Measurements from ENCODE around the gene CFD.

GRCh38 chr19:899336-900042 lies 40.0 kb downstream of the CFD start:
- TF ChIP-seq POLR2A (IDR thresholded peaks at IDR 0.05; ENCODE audit: low read depth, low read length) (no peak), POLR2AphosphoS5 (IDR thresholded peaks at IDR 0.05; ENCODE audit: low read depth, low read length) (no peak)
